Measurements from ENCODE around the gene SGK2. TPM values are rescaled to one million over a fixed set of nuclear protein-coding genes. Genes with fewer than 3 reads are reported as not detected.

Gene SGK2
- polyA plus RNA-seq, 2 donors, result 0.26 to 0.73 TPM

DNA sequence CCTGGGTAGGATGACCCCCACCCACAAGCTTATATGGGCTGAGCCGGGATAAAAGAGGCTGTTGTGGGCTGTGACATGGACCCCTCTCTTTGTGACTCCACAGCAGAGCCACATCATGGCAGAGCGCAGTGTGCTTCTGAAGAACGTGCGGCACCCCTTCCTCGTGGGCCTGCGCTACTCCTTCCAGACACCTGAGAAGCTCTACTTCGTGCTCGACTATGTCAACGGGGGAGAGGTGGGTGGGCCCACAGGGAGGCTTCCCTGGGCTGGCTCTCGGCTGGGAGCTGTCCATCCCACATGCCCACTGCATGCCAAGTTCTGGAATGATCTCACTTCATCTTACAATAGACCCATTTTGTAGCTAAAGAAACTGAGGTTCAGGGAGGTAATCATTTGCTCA, 10.5 kb downstream of the SGK2 start:
- Histone ChIP-seq H3K4me1 (ENCODE audit: control insufficient read depth in 2 of 2, insufficient read depth in 2 of 2, low read length in 1 of 2) (no peaks in the 10 kb centered on the region), H3K27me3 (ENCODE audit: control insufficient read depth in 1 of 2, insufficient read depth in 2 of 2, low read length in 2 of 2) (no peaks in the 10 kb centered on the region), H3K36me3 (ENCODE audit: control insufficient read depth in 2 of 2, insufficient read depth in 2 of 2, low read length in 1 of 2) (no peaks in the 10 kb centered on the region), H3K4me3 (ENCODE audit: low read depth in 1 of 2, low read length in 2 of 2) (no peak overlapping the region), H3K9me3 (ENCODE audit: control insufficient read depth in 2 of 2, insufficient read depth in 1 of 2, low read depth in 1 of 2, low read length in 1 of 2) (peaks cover 0 to 2% of the 10 kb centered on the region in 2 donors), H3K27ac (ENCODE audit: low read depth in 2 of 2, low read length in 1 of 2) (no peak overlapping the region)
- 94% methylated on average over 10 of the region's 10 CpGs for WGBS, 2 donors

DNA sequence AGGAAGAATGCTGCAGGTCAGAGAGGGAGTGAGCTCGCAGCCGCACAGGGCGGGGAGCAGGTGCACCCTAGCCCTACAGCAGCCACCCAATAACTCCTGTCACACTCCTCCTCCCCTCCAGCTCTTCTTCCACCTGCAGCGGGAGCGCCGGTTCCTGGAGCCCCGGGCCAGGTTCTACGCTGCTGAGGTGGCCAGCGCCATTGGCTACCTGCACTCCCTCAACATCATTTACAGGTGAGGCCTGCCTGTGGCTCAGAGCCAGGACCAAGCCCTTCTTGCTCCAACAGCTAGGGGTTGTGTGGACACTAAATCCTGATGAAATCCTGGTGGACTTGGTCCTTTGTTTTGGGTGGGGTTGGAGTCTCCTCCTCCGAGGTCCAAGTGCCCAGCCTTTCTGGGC, 11.7 kb downstream of the SGK2 start:
- Histone ChIP-seq H3K27ac (ENCODE audit: low read depth in 2 of 2, low read length in 1 of 2) (no peak overlapping the region), H3K9me3 (ENCODE audit: control insufficient read depth in 2 of 2, insufficient read depth in 1 of 2, low read depth in 1 of 2, low read length in 1 of 2) (peaks cover 0 to 2% of the 10 kb centered on the region in 2 donors), H3K36me3 (ENCODE audit: control insufficient read depth in 2 of 2, insufficient read depth in 2 of 2, low read length in 1 of 2) (no peaks in the 10 kb centered on the region), H3K4me1 (ENCODE audit: control insufficient read depth in 2 of 2, insufficient read depth in 2 of 2, low read length in 1 of 2) (no peaks in the 10 kb centered on the region), H3K27me3 (ENCODE audit: control insufficient read depth in 1 of 2, insufficient read depth in 2 of 2, low read length in 2 of 2) (no peaks in the 10 kb centered on the region), H3K4me3 (ENCODE audit: low read depth in 1 of 2, low read length in 2 of 2) (no peak overlapping the region)
- WGBS, 2 donors, result 79 to 84% methylated on average over 9 to 10 of the region's 10 CpGs

DNA sequence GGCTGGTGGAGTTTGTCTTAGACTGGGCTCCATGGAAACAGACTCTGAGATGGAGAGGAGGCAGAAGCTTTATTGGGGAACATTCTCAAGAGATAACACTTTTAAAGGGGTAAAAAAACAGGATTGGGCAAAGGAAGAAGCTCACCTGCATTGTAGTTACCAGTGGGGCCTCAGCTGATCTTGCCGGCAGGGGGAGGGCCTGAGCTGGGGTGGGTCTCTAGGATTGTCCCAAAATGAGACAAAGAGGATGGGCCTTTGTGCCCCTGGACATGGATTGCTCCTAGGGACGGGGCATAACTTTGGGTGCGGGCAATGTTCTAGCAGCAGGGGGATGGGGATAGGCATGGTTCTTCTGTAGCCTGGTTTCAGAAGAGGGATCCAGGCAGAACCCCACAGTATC, 12.5 kb downstream of the SGK2 start:
- H3K4me1 ChIP-seq (ENCODE audit: control insufficient read depth in 2 of 2, insufficient read depth in 2 of 2, low read length in 1 of 2), result no peaks in the 10 kb centered on the region
- WGBS, 2 donors, result 92% methylated on average over 3 of the region's 3 CpGs

DNA sequence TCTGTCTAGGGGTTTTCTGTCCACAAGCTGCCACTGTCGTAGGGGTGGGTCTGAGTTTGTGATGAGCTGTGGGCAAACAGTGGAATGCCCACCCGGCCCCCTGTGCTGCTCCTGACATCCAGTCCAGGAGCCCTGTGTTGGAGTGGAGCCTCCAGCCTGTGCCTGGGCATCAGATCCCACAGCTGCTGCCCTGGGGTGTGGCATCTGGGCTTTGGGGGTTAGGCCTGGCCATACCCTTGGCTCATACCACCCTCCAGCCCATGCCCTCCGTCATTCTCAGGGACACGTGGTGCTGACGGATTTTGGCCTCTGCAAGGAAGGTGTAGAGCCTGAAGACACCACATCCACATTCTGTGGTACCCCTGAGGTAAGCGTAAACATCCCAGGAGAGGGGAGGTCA, 12.9 kb downstream of the SGK2 start:
- Histone ChIP-seq H3K27ac (ENCODE audit: low read depth in 2 of 2, low read length in 1 of 2) (no peak overlapping the region), H3K27me3 (ENCODE audit: control insufficient read depth in 1 of 2, insufficient read depth in 2 of 2, low read length in 2 of 2) (no peaks in the 10 kb centered on the region), H3K4me3 (ENCODE audit: low read depth in 1 of 2, low read length in 2 of 2) (no peak overlapping the region), H3K9me3 (ENCODE audit: control insufficient read depth in 2 of 2, insufficient read depth in 1 of 2, low read depth in 1 of 2, low read length in 1 of 2) (peaks cover 0 to 2% of the 10 kb centered on the region in 2 donors), H3K4me1 (ENCODE audit: control insufficient read depth in 2 of 2, insufficient read depth in 2 of 2, low read length in 1 of 2) (no peaks in the 10 kb centered on the region), H3K36me3 (ENCODE audit: control insufficient read depth in 2 of 2, insufficient read depth in 2 of 2, low read length in 1 of 2) (no peaks in the 10 kb centered on the region)
- WGBS, 2 donors, result 82 to 91% methylated on average over 6 of the region's 6 CpGs

More for the DNA sequence above, 12.5 kb downstream of the SGK2 start:
- Histone ChIP-seq H3K9me3 (ENCODE audit: control insufficient read depth in 2 of 2, insufficient read depth in 1 of 2, low read depth in 1 of 2, low read length in 1 of 2) (peaks cover 0 to 2% of the 10 kb centered on the region in 2 donors), H3K27me3 (ENCODE audit: control insufficient read depth in 1 of 2, insufficient read depth in 2 of 2, low read length in 2 of 2) (no peaks in the 10 kb centered on the region), H3K4me3 (ENCODE audit: low read depth in 1 of 2, low read length in 2 of 2) (no peak overlapping the region), H3K36me3 (ENCODE audit: control insufficient read depth in 2 of 2, insufficient read depth in 2 of 2, low read length in 1 of 2) (no peaks in the 10 kb centered on the region), H3K27ac (ENCODE audit: low read depth in 2 of 2, low read length in 1 of 2) (no peak overlapping the region)

DNA sequence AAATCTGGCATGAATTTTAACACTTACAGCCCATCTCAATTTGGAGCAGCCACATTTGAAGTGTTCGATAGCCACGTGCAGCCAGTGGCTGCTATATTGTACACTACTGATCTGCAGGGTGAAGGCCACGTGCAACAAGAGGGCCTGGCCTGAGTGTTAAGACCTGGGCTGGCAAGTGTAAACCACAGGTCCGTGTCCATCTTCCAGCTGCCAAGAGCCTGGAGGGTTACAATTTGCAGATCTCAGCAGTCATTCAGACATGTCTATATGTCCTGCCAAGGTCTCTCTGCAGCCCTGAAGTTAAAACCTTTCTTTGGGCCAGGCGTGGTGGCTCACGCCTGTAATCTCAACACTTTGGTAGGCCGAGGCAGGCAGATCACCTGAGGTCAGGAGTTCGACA, 14.1 kb downstream of the SGK2 start:
- 77 to 86% methylated on average over 8 of the region's 8 CpGs for WGBS, 2 donors
- no peaks in the 10 kb centered on the region for H3K27me3 ChIP-seq (ENCODE audit: control insufficient read depth in 1 of 2, insufficient read depth in 2 of 2, low read length in 2 of 2)

DNA sequence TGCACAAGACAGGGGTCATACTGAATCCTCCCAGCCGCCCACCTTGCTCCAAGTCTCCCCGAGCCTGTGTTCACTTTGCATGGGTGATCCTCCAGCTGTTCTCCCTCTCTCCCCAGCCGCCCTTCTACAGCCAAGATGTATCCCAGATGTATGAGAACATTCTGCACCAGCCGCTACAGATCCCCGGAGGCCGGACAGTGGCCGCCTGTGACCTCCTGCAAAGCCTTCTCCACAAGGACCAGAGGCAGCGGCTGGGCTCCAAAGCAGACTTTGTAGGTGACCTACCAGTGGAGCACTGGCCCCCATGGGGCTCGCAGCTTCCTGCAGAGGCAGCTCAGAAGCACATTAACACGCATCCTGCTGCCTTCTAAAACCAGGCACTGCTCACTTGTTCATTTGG, 17.3 kb downstream of the SGK2 start:
- Histone ChIP-seq H3K27me3 (ENCODE audit: control insufficient read depth in 1 of 2, insufficient read depth in 2 of 2, low read length in 2 of 2) (no peaks in the 10 kb centered on the region), H3K27ac (ENCODE audit: low read depth in 2 of 2, low read length in 1 of 2) (no peak overlapping the region), H3K9me3 (ENCODE audit: control insufficient read depth in 2 of 2, insufficient read depth in 1 of 2, low read depth in 1 of 2, low read length in 1 of 2) (peaks cover 0 to 2% of the 10 kb centered on the region in 2 donors), H3K4me1 (ENCODE audit: control insufficient read depth in 2 of 2, insufficient read depth in 2 of 2, low read length in 1 of 2) (no peaks in the 10 kb centered on the region), H3K4me3 (ENCODE audit: low read depth in 1 of 2, low read length in 2 of 2) (no peak overlapping the region), H3K36me3 (ENCODE audit: control insufficient read depth in 2 of 2, insufficient read depth in 2 of 2, low read length in 1 of 2) (no peaks in the 10 kb centered on the region)
- WGBS, 2 donors, result 82 to 83% methylated on average over 10 of the region's 10 CpGs

More for the DNA sequence above, 14.1 kb downstream of the SGK2 start:
- Histone ChIP-seq H3K4me1 (ENCODE audit: control insufficient read depth in 2 of 2, insufficient read depth in 2 of 2, low read length in 1 of 2) (no peaks in the 10 kb centered on the region), H3K9me3 (ENCODE audit: control insufficient read depth in 2 of 2, insufficient read depth in 1 of 2, low read depth in 1 of 2, low read length in 1 of 2) (peaks cover 0 to 2% of the 10 kb centered on the region in 2 donors), H3K27ac (ENCODE audit: low read depth in 2 of 2, low read length in 1 of 2) (no peak overlapping the region), H3K36me3 (ENCODE audit: control insufficient read depth in 2 of 2, insufficient read depth in 2 of 2, low read length in 1 of 2) (no peaks in the 10 kb centered on the region), H3K4me3 (ENCODE audit: low read depth in 1 of 2, low read length in 2 of 2) (no peak overlapping the region)

DNA sequence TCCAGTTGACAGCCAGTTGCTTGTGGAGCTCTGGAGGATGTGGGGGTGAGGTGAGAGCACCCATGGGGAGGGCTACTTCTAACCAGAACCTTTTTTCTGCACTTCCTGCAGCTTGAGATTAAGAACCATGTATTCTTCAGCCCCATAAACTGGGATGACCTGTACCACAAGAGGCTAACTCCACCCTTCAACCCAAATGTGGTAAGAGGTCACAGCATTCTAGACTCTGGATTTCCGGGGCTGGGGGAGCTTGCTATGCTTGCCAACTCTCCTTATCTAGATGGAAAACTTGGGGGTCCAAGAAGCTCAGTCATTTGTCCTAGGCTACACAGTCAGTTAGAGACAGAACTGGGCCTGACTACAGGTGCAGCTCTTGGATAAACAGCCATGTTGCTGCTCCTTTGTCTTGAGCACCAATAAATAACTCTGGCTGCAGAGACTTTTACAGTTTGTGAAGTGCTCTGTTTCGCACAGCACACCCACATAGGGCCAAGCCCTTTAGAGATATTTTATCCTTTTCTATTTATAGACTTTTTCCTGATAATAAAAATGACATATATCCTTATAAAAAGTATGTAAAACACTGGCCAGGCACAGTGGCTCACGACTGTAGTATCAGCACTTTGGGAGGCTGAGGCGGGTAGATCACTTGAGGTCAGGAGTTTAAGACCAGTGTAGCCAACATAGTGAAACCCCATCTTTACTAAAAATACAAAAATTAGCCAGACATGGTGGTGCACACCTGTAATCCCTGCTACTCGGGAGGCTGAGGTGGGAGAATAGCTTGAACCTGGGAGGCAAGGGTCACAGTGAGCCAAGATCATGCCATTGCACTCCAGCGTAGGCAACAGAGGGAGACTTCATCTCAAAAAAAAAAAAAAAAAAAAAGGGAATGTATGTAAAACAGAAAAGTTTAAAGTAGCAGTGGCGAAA, 21.3 kb downstream of the SGK2 start:
- 71 to 84% methylated on average over 7 of the region's 7 CpGs for WGBS, 2 donors

DNA sequence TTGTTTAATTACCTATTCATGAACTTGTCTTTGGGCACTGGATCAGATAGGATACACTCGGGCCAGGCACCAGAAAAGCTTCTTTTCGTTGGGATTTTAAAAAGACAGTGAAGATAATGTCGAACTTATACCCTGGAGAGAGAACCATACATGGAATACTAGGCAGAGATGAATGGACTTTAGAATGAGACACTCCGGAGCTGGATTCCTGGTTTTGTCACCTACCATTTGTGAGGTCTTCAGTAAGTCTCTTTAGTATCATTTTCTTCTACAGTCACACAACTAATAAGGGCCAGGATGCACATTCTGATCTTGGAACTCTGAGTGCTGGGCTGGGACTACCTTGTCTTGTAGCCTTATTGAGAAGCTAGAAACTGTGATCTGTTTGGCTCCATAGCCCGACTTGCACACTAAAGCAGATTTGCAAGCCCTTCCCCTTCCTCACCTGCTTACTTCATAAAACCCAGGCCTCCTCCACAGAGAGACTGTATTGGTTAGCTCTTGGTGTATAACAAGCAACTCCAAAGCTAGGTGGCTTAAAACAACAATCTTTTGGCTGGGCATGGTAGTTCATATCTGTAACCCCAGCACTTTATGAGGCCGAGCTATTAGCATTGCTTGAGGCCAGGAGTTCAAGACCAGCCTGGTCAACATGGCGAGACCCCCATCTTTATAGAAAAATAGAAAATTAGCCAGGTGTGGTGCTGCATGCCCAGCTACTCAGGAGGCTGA, 24.5 kb downstream of the SGK2 start:
- Histone ChIP-seq H3K4me3 (ENCODE audit: low read depth in 1 of 2, low read length in 2 of 2) (no peak overlapping the region), H3K9me3 (ENCODE audit: control insufficient read depth in 2 of 2, insufficient read depth in 1 of 2, low read depth in 1 of 2, low read length in 1 of 2) (no peaks in the 10 kb centered on the region), H3K27ac (ENCODE audit: low read depth in 2 of 2, low read length in 1 of 2) (no peak overlapping the region), H3K36me3 (ENCODE audit: control insufficient read depth in 2 of 2, insufficient read depth in 2 of 2, low read length in 1 of 2) (no peaks in the 10 kb centered on the region), H3K4me1 (ENCODE audit: control insufficient read depth in 2 of 2, insufficient read depth in 2 of 2, low read length in 1 of 2) (no peaks in the 10 kb centered on the region), H3K27me3 (ENCODE audit: control insufficient read depth in 1 of 2, insufficient read depth in 2 of 2, low read length in 2 of 2) (no peaks in the 10 kb centered on the region)
- WGBS, 2 donors, result 82 to 83% methylated on average over 7 of the region's 7 CpGs

More for the DNA sequence above, 21.3 kb downstream of the SGK2 start:
- H3K4me1 ChIP-seq (ENCODE audit: control insufficient read depth in 2 of 2, insufficient read depth in 2 of 2, low read length in 1 of 2), result no peaks in the 10 kb centered on the region
- H3K27ac ChIP-seq (ENCODE audit: low read depth in 2 of 2, low read length in 1 of 2), result no peak overlapping the region
- no peaks in the 10 kb centered on the region for H3K27me3 ChIP-seq (ENCODE audit: control insufficient read depth in 1 of 2, insufficient read depth in 2 of 2, low read length in 2 of 2)
- no peak overlapping the region for H3K4me3 ChIP-seq (ENCODE audit: low read depth in 1 of 2, low read length in 2 of 2)
- H3K9me3 ChIP-seq (ENCODE audit: control insufficient read depth in 2 of 2, insufficient read depth in 1 of 2, low read depth in 1 of 2, low read length in 1 of 2), result no peaks in the 10 kb centered on the region
- no peaks in the 10 kb centered on the region for H3K36me3 ChIP-seq (ENCODE audit: control insufficient read depth in 2 of 2, insufficient read depth in 2 of 2, low read length in 1 of 2)

DNA sequence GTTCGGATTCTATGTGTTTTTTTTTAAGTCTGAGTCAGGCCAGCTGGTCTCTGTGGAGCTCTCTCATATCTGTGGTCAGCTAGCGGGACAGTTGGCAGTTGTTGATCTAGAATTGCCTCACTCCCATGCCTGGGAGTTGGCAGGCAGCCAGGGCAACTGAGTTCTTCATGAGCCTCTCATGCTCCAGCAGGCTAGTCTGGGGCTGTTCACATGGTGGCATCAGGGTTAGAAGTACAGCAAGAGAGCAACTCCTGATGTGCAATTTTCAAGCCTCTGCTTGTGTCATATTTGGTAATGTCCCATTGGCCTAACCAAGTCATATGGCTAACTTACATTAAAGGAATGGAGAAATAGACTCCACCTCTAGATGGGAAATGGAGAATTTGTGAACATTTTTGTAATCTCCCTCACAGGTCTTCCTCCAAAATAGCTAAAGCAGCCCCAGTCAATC, 25.2 kb downstream of the SGK2 start:
- no peaks in the 10 kb centered on the region for H3K4me1 ChIP-seq (ENCODE audit: control insufficient read depth in 2 of 2, insufficient read depth in 2 of 2, low read length in 1 of 2)
- H3K36me3 ChIP-seq (ENCODE audit: control insufficient read depth in 2 of 2, insufficient read depth in 2 of 2, low read length in 1 of 2), result no peaks in the 10 kb centered on the region
- H3K4me3 ChIP-seq (ENCODE audit: low read depth in 1 of 2, low read length in 2 of 2), result no peak overlapping the region
- no peaks in the 10 kb centered on the region for H3K9me3 ChIP-seq (ENCODE audit: control insufficient read depth in 2 of 2, insufficient read depth in 1 of 2, low read depth in 1 of 2, low read length in 1 of 2)
- H3K27me3 ChIP-seq (ENCODE audit: control insufficient read depth in 1 of 2, insufficient read depth in 2 of 2, low read length in 2 of 2), result no peaks in the 10 kb centered on the region
- 53 to 63% methylated on average over 2 of the region's 2 CpGs for WGBS, 2 donors
- H3K27ac ChIP-seq (ENCODE audit: low read depth in 2 of 2, low read length in 1 of 2), result no peak overlapping the region

Data from esophagus (tissue), 2 donors.